Ascending aorta (tissue), 2 donors: Measurements from ENCODE around the gene FBXO2. TPM values are rescaled to one million over a fixed set of nuclear protein-coding genes. Genes with fewer than 3 reads are reported as not detected.
A peak's percentile ranks its signal among the peaks of the same experiment; 100 is the strongest.

Experiments used
- DNase-seq, 2 donors: peaks; one replicate each; pipeline ENCODE4 v3.0.0-alpha.2; 2019; ENCODE audit warnings: low spot score in 2 of 2
- H3K27ac ChIP-seq, 2 donors: fragments of 200-600 bp; sonication (generic); one replicate each; pipeline ENCODE4 v1.5.1; 2016 to 2017; ENCODE audit warnings: mild to moderate bottlenecking in 1 of 2
- H3K27me3 ChIP-seq: fragments of 200-600 bp; sonication (generic); one replicate; pipeline ENCODE4 v1.5.1; 2017
- H3K36me3 ChIP-seq, 2 donors: fragments of 200-600 bp; sonication (generic); one replicate each; pipeline ENCODE4 v1.5.1; 2016
- H3K4me1 ChIP-seq, 2 donors: fragments of 200-600 bp; sonication (generic); one replicate each; pipeline ENCODE4 v1.5.1; 2016 to 2017; ENCODE audit warnings: mild to moderate bottlenecking in 1 of 2
- H3K4me3 ChIP-seq, 2 donors: fragments of 200-600 bp; sonication (generic); one replicate each; pipeline ENCODE4 v1.5.1; 2016 to 2017; ENCODE audit warnings: mild to moderate bottlenecking in 1 of 2
- H3K9me3 ChIP-seq, 2 donors: fragments of 200-600 bp; sonication (generic); one replicate each; pipeline ENCODE4 v1.5.1; 2016
- CTCF ChIP-seq, 3 experiments: fragments of 200-600 bp in 2 of 3; fragments of 450-650 bp in 1 of 3; sonication (generic) in 2 of 3; IDR thresholded peaks; one replicate each; pipeline ENCODE4 v1.5.1; 2016 to 2019; ENCODE audit warnings: antibody characterized with exemption in 3 of 3, mild to moderate bottlenecking in 1 of 3, moderate library complexity in 1 of 3
- intact Hi-C: fragments of 100-400 bp; cut with DNase I; formaldehyde crosslinking; loops from one replicate; pipeline ENCODE4 v1.15.1; 2023
- total RNA-seq: library from RNA; depleted of rRNA; stranded (reverse); fragments of >200 nt; gene quantifications from one replicate; pipeline ENCODE4 v1.1.0, GENCODE V29; 2016

The FBXO2 gene
- total RNA-seq, 1 donor from 2014 or later = 6.1 TPM

- DNase-seq = peak in 1 of 2 donors; percentile 70
- Histone ChIP-seq H3K4me3 (no peak overlapping the region), H3K9me3 (no peaks in the 10 kb centered on the region), H3K36me3 (no peaks in the 10 kb centered on the region), H3K4me1 (peaks cover 8 to 15% of the 10 kb centered on the region in 2 donors), H3K27ac (no peak overlapping the region), H3K27me3 (peaks cover 34% of the 10 kb centered on the region)
- intact Hi-C loops = no loop called here
- TF ChIP-seq CTCF (IDR thresholded peaks at IDR 0.05) = no peak
Measured at GRCh38 chr1:11693024-11693590, 38.9 kb upstream of the FBXO2 start.

GRCh38 chr1:11691928-11692711 lies 37.9 kb upstream of the FBXO2 start:
- no peak for TF ChIP-seq CTCF (IDR thresholded peaks at IDR 0.05)
- Histone ChIP-seq H3K4me3 (peak overlapping the region; percentile 28 to 48), H3K27ac (no peak overlapping the region), H3K9me3 (no peaks in the 10 kb centered on the region), H3K36me3 (no peaks in the 10 kb centered on the region), H3K27me3 (peaks cover 34% of the 10 kb centered on the region), H3K4me1 (peaks cover 8 to 15% of the 10 kb centered on the region in 2 donors)
- intact Hi-C loops = no loop called here
- no peak for DNase-seq

GRCh38 chr1:11691302-11691914 lies 37.2 kb upstream of the FBXO2 start, which contains the start of gene DRAXIN:
TSS of gene DRAXIN (plus strand) at chr1:11691710. CDS start at chr1:11706259, 14,549 bp downstream.
- Histone ChIP-seq H3K4me3 (peak within 1 kb of the TSS; percentile 28 to 48), H3K27ac (no peak within 1 kb of the TSS), H3K36me3 (no peaks in the 10 kb centered on the region), H3K27me3 (peaks cover 34% of the 10 kb centered on the region), H3K4me1 (peaks cover 8 to 15% of the 10 kb centered on the region in 2 donors), H3K9me3 (no peaks in the 10 kb centered on the region)
- TF ChIP-seq CTCF (IDR thresholded peaks at IDR 0.05) = no peak
- intact Hi-C loops = no loop called here
- no peak for DNase-seq

DNA sequence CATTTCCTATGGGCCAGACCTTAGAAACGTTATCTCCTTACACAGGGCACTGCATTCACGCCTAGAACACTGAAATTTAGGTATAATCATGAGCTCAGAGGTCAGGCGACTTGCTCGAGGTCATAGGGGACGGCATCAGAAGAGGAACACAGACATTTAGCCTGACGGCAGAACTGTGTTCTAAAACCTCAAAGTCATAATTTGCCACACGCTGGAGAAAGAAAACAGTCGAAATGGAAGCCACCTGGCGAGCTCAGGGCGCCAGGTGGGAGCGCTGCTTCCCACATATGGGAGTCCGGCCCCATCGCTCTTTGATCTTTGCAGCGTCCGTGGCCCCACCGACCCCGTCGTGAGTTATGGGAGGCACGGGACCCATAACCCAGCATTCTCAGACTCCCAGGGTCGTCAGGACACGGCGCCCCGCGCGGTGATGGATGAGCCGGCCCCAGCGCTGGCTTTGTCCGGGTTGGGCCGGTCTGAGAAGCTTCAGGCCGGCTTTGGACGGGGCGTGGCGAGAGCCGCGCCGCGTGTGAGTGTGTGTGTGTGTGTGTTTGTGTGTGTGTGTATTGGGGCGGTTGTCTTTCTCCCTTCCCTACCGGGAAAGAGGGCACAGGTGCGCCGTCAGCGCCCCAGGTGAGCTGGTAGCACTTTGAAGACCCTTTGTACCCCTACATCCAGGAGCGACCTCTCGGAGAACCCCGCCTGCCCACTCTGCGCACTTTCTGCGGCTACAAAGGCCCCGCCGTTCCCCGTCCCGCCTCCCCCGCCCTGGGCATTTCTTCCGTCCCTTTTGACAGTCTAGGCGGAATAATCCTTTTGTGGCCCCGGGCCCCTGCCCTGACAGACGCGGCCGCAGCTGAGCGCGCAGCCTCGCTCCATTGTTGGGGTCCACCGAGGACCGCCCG lies 36.4 kb upstream of the FBXO2 start:
- intact Hi-C loops = no loop called here

More for the DNA sequence above, 36.4 kb upstream of the FBXO2 start:
- Histone ChIP-seq H3K4me1 (peaks cover 8 to 15% of the 10 kb centered on the region in 2 donors), H3K27me3 (peaks cover 34% of the 10 kb centered on the region), H3K27ac (no peak overlapping the region), H3K9me3 (no peaks in the 10 kb centered on the region), H3K36me3 (no peaks in the 10 kb centered on the region), H3K4me3 (peak overlapping the region; percentile 28 to 48)
- TF ChIP-seq CTCF (IDR thresholded peaks at IDR 0.05) = no peak
- DNase-seq = no peak
